Upper lobe of right lung (tissue), 1 donor: Measurements from ENCODE around the gene CTNNA3. TPM values are rescaled to one million over a fixed set of nuclear protein-coding genes. Genes with fewer than 3 reads are reported as not detected.

ENCODE experiments used
- ATAC-seq: fragments of 200-7000 bp; cut with Tn5 transposase; one replicate; pipeline ENCODE4 v1.9.1; 2020; ENCODE audit warnings: mild to moderate bottlenecking, moderate library complexity
- DNase-seq: peaks from one replicate; pipeline ENCODE4 v3.0.0-alpha.2; 2020
- H3K27ac ChIP-seq: fragments of 200-600 bp; one replicate; pipeline ENCODE4 v1.8.0; 2022
- H3K27me3 ChIP-seq: fragments of 200-600 bp; one replicate; pipeline ENCODE4 v1.8.0; 2022; ENCODE audit warnings: mild to moderate bottlenecking
- H3K36me3 ChIP-seq: fragments of 200-600 bp; one replicate; pipeline ENCODE4 v1.8.0; 2022
- H3K4me1 ChIP-seq: fragments of 200-600 bp; one replicate; pipeline ENCODE4 v1.8.0; 2022
- H3K4me3 ChIP-seq: fragments of 200-600 bp; one replicate; pipeline ENCODE4 v1.8.0; 2022; ENCODE audit warnings: mild to moderate bottlenecking
- H3K9me3 ChIP-seq: fragments of 200-600 bp; one replicate; pipeline ENCODE4 v1.8.0; 2022
- CTCF ChIP-seq: fragments of 200-600 bp; IDR thresholded peaks from one replicate; pipeline ENCODE4 v1.8.0; 2022; ENCODE audit warnings: antibody characterized with exemption
- intact Hi-C: fragments of 100-400 bp; cut with DNase I; formaldehyde crosslinking; loops from one replicate; pipeline ENCODE4 v1.11.0; 2022
- total RNA-seq: library from RNA; stranded (reverse); fragmentation: NEBNext Ultra II Directional; extraction: Animal tissue kit (Norgen Biotek cat#: 25700); gene quantifications from one replicate; pipeline ENCODE4 v1.2.1, GENCODE V29; 2021
- donor health status: DM: no; HTN: yes; CAD: no; lungs with severe emphysema.

Gene CTNNA3
- total RNA-seq, 1 donor from 2014 or later: 0.67 TPM

- no peak for ATAC-seq
- Histone ChIP-seq H3K9me3 (no peaks in the 10 kb centered on the region), H3K36me3 (no peaks in the 10 kb centered on the region), H3K4me3 (no peak overlapping the region), H3K27ac (no peak overlapping the region), H3K27me3 (no peaks in the 10 kb centered on the region), H3K4me1 (no peaks in the 10 kb centered on the region)
- no peak for TF ChIP-seq CTCF
- no peak for DNase-seq
- intact Hi-C loops: no loop called here
Observed at GRCh38 chr10:66457629-66458028, 1238.4 kb downstream of the CTNNA3 start.

DNA sequence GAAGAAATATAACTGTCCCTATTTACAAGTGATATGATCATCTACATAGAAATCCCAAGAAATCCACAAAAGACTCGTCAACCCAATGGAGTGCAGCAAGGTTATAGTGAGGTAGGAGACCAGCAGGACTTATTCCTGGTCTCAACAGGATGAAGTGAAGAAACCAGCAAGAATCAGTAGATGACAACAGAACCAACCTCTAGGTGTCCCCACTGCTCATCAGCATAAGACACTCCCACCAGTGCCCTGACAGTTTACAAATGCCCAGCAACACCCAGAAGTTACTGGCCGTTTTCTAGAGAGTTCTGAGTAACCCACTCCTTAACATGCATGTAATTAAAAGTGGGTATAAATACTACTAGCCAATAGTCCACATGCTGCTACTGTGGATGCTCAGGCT is 1240.7 kb downstream of the CTNNA3 start:
- no peaks in the 10 kb centered on the region for H3K36me3 ChIP-seq
- H3K27me3 ChIP-seq: no peaks in the 10 kb centered on the region
- H3K9me3 ChIP-seq: no peaks in the 10 kb centered on the region
- intact Hi-C loops: no loop called here
- no peak overlapping the region for H3K27ac ChIP-seq
- ATAC-seq: no peak
- no peak overlapping the region for H3K4me3 ChIP-seq
- TF ChIP-seq CTCF: no peak
- H3K4me1 ChIP-seq: no peaks in the 10 kb centered on the region
- DNase-seq: no peak

DNA sequence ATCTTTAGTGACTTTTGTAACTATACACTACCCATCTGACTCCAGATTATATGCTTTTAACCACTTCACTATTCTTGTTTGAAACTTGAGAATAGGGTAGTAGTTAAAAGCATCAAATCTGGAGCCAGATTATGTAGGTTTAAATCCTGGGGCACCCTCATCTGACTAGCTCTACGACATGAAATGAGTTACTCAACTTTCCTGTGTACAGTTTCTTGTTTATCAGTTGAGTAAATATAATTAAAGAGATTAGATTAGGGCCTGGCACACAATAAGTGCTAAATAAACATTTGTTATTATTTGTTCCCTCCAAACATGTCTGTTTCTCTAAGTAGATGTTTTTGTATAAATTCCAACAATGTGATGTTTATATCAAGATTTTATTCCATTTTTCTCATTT is 1255.4 kb downstream of the CTNNA3 start:
- no peaks in the 10 kb centered on the region for H3K4me1 ChIP-seq
- DNase-seq: no peak
- TF ChIP-seq CTCF: no peak
- H3K27me3 ChIP-seq: no peaks in the 10 kb centered on the region
- H3K9me3 ChIP-seq: no peaks in the 10 kb centered on the region
- no peak overlapping the region for H3K4me3 ChIP-seq
- H3K27ac ChIP-seq: no peak overlapping the region
- no peak for ATAC-seq
- H3K36me3 ChIP-seq: no peaks in the 10 kb centered on the region
- intact Hi-C loops: no loop called here

DNA sequence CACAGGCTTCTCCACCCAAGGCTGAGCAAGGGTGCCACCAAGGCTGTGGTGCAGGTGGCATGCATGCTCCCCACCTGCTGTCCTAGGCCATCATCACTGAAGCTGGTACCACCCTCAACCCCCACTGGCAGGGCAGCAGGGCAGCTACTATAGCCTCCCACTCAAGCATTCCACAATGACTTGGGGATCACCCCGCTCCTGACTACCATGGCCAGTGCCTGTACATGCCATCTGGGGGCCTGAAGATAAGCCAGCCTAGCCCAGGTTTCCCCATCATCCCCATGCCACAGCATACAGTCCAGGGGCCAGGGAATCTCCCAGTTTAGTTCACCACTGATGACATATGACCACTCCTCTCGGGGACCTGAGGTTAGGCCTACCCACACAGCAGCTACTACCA is 1281.1 kb downstream of the CTNNA3 start:
- no peak for TF ChIP-seq CTCF
- Histone ChIP-seq H3K27me3 (no peaks in the 10 kb centered on the region), H3K4me3 (no peak overlapping the region), H3K27ac (no peak overlapping the region), H3K4me1 (no peaks in the 10 kb centered on the region), H3K9me3 (peaks cover 3% of the 10 kb centered on the region), H3K36me3 (no peaks in the 10 kb centered on the region)
- DNase-seq (no peak), ATAC-seq (peak; percentile 30)
- intact Hi-C loops: no loop called here

- no peak overlapping the region for H3K4me3 ChIP-seq
- no peaks in the 10 kb centered on the region for H3K9me3 ChIP-seq
- no peaks in the 10 kb centered on the region for H3K4me1 ChIP-seq
- no peaks in the 10 kb centered on the region for H3K27me3 ChIP-seq
- ATAC-seq (no peak), DNase-seq (no peak)
- no peak overlapping the region for H3K27ac ChIP-seq
- intact Hi-C loops: no loop called here
- H3K36me3 ChIP-seq: no peaks in the 10 kb centered on the region
- TF ChIP-seq CTCF: no peak
Observed at GRCh38 chr10:66405566-66405965, 1290.4 kb downstream of the CTNNA3 start.

DNA sequence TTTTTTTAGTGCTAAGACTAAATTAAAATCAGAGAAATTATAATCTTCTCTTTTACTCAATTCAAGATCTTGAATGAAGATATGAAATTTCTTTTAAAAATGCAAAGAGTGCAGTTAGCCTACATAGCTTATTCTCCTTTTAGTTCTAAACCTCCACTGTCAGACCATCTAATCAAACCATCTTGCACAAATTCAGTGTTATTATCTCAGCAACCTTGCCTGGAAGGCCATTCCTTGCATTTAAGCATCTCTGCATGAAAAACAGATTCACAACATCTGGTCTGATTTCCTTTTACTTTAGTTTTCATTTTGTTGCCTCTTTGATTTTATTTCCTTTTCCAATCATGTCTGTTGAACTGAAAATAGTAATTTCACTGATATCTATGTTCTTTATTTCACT is 1297.3 kb downstream of the CTNNA3 start:
- no peak for TF ChIP-seq CTCF
- ATAC-seq (no peak), DNase-seq (no peak)
- Histone ChIP-seq H3K4me3 (no peak overlapping the region), H3K27ac (no peak overlapping the region), H3K4me1 (no peaks in the 10 kb centered on the region), H3K36me3 (no peaks in the 10 kb centered on the region), H3K9me3 (no peaks in the 10 kb centered on the region), H3K27me3 (no peaks in the 10 kb centered on the region)
- intact Hi-C loops: no loop called here
